Effector memory CD8-positive, alpha-beta T cell (primary cell): ENCODE data around the gene DNAAF9.
"Not testable (repeated sequence)": the region's sequence is repeated elsewhere in the genome, so short reads cannot be mapped to it uniquely, and the experiment has no call there.

Experiments used
- ATAC-seq: fragments of 150-1000 bp; cut with Tn5 transposase; replicated peaks from 2 replicates; pipeline ENCODE4 v1.10.0; 2021; ENCODE audit warnings: mild to moderate bottlenecking, moderate library complexity
- DNase-seq, 3 experiments: peaks; one replicate each; pipeline ENCODE4 v3.0.0; 2021
- H3K27ac Mint-ChIP-seq, 2 donors: one replicate each; pipeline ENCODE4 v1.8.0; 2022; ENCODE audit warnings: mild to moderate bottlenecking in 2 of 2, mixed read lengths in 2 of 2, moderate library complexity in 2 of 2
- H3K27me3 Mint-ChIP-seq, 2 donors: one replicate each; pipeline ENCODE4 v1.8.0; 2022; ENCODE audit warnings: mixed read lengths in 2 of 2
- H3K36me3 Mint-ChIP-seq: one replicate; pipeline ENCODE4 v1.8.0; 2022; ENCODE audit warnings: mild to moderate bottlenecking, moderate library complexity, mixed read lengths; ENCODE audit not compliant: insufficient read depth
- H3K4me1 Mint-ChIP-seq, 2 donors: one replicate each; pipeline ENCODE4 v1.8.0; 2022; ENCODE audit warnings: low read depth in 2 of 2, mixed read lengths in 2 of 2
- H3K4me3 Mint-ChIP-seq, 2 donors: one replicate each; pipeline ENCODE4 v1.8.0; 2022; ENCODE audit warnings: mild to moderate bottlenecking in 2 of 2, mixed read lengths in 2 of 2, moderate library complexity in 2 of 2
- H3K9me3 Mint-ChIP-seq, 2 donors: one replicate each; pipeline ENCODE4 v1.8.0; 2022; ENCODE audit warnings: mixed read lengths in 2 of 2

The DNAAF9 gene

GRCh38 chr20:3430376-3431069, 23.1 kb upstream of the DNAAF9 start:
- Mint-ChIP-seq H3K4me3 (no peak overlapping the region), H3K27me3 (no peaks in the 10 kb centered on the region), H3K9me3 (no peaks in the 10 kb centered on the region), H3K27ac (no peak overlapping the region), H3K36me3 (no peaks in the 10 kb centered on the region), H3K4me1 (no peaks in the 10 kb centered on the region)
- no peak for DNase-seq
- no peak for ATAC-seq

- not testable (repeated sequence) for DNase-seq, H3K4me3 Mint-ChIP-seq
Measured at GRCh38 chr20:3426766-3427165, 19.3 kb upstream of the DNAAF9 start.

GRCh38 chr20:3423126-3423525, 15.7 kb upstream of the DNAAF9 start:
- Mint-ChIP-seq H3K4me3 (no peak overlapping the region), H3K27me3 (peaks cover 0 to 8% of the 10 kb centered on the region in 2 donors), H3K27ac (no peak overlapping the region), H3K4me1 (peaks cover 6 to 8% of the 10 kb centered on the region in 2 donors), H3K9me3 (no peaks in the 10 kb centered on the region), H3K36me3 (no peaks in the 10 kb centered on the region)
- ATAC-seq (no peak), DNase-seq (no peak)

More at GRCh38 chr20:3426766-3427165, 19.3 kb upstream of the DNAAF9 start:
- H3K9me3 Mint-ChIP-seq, H3K27ac Mint-ChIP-seq, ATAC-seq, H3K27me3 Mint-ChIP-seq, H3K36me3 Mint-ChIP-seq, H3K4me1 Mint-ChIP-seq: not testable (repeated sequence)

- Mint-ChIP-seq H3K4me1 (peaks cover 6 to 8% of the 10 kb centered on the region in 2 donors), H3K9me3 (no peaks in the 10 kb centered on the region), H3K4me3 (no peak overlapping the region), H3K27me3 (peaks cover 0 to 8% of the 10 kb centered on the region in 2 donors), H3K36me3 (no peaks in the 10 kb centered on the region), H3K27ac (no peak overlapping the region)
- no peak for ATAC-seq
- DNase-seq: no peak
Measured at GRCh38 chr20:3421985-3422384, 14.5 kb upstream of the DNAAF9 start.

- DNase-seq (peak; percentile 8 to 33 (median 21)), ATAC-seq (peak; percentile 98)
- Mint-ChIP-seq H3K27me3 (peaks cover 0 to 8% of the 10 kb centered on the region in 2 donors), H3K4me3 (peak overlapping the region; percentile 9 to 26), H3K9me3 (no peaks in the 10 kb centered on the region), H3K36me3 (no peaks in the 10 kb centered on the region), H3K4me1 (peaks cover 6 to 8% of the 10 kb centered on the region in 2 donors), H3K27ac (peak overlapping the region; percentile 13 to 75)
Measured at GRCh38 chr20:3420211-3420707, 12.8 kb upstream of the DNAAF9 start.

GRCh38 chr20:3418161-3418560, 10.7 kb upstream of the DNAAF9 start:
- ATAC-seq, DNase-seq, H3K4me3 Mint-ChIP-seq, H3K9me3 Mint-ChIP-seq, H3K36me3 Mint-ChIP-seq, H3K4me1 Mint-ChIP-seq, H3K27ac Mint-ChIP-seq: not testable (repeated sequence)
- peaks cover 0 to 18% of the 10 kb centered on the region in 2 donors for H3K27me3 Mint-ChIP-seq

GRCh38 chr20:3414122-3414521, 6.7 kb upstream of the DNAAF9 start:
- no peaks in the 10 kb centered on the region for H3K9me3 Mint-ChIP-seq
- H3K27ac Mint-ChIP-seq: no peak overlapping the region
- no peaks in the 10 kb centered on the region for H3K36me3 Mint-ChIP-seq

GRCh38 chr20:3413393-3413889, 6.0 kb upstream of the DNAAF9 start:
- Mint-ChIP-seq H3K27ac (no peak overlapping the region), H3K9me3 (no peaks in the 10 kb centered on the region), H3K36me3 (no peaks in the 10 kb centered on the region), H3K27me3 (peaks cover 0 to 10% of the 10 kb centered on the region in 2 donors), H3K4me1 (peaks cover 6 to 7% of the 10 kb centered on the region in 2 donors), H3K4me3 (no peak overlapping the region)
- ATAC-seq (no peak), DNase-seq (no peak)

More at GRCh38 chr20:3414122-3414521, 6.7 kb upstream of the DNAAF9 start:
- DNase-seq: no peak
- H3K4me1 Mint-ChIP-seq: peaks cover 0 to under 1% of the 10 kb centered on the region in 2 donors
- H3K27me3 Mint-ChIP-seq: peaks cover 0 to 10% of the 10 kb centered on the region in 2 donors
- ATAC-seq: no peak
- H3K4me3 Mint-ChIP-seq: no peak overlapping the region

- H3K27me3 Mint-ChIP-seq: peaks cover 0 to 10% of the 10 kb centered on the region in 2 donors
- no peaks in the 10 kb centered on the region for H3K9me3 Mint-ChIP-seq
- peaks cover 11 to 12% of the 10 kb centered on the region in 2 donors for H3K4me1 Mint-ChIP-seq
- H3K4me3 Mint-ChIP-seq: no peak overlapping the region
- DNase-seq (no peak), ATAC-seq (no peak)
- no peak overlapping the region for H3K27ac Mint-ChIP-seq
- H3K36me3 Mint-ChIP-seq: no peaks in the 10 kb centered on the region
Measured at GRCh38 chr20:3412600-3413392, 5.3 kb upstream of the DNAAF9 start.

- Mint-ChIP-seq H3K27ac (no peak overlapping the region), H3K4me3 (no peak overlapping the region), H3K9me3 (no peaks in the 10 kb centered on the region), H3K27me3 (peaks cover 0 to 10% of the 10 kb centered on the region in 2 donors), H3K4me1 (peaks cover 21 to 23% of the 10 kb centered on the region in 2 donors), H3K36me3 (peaks cover 6% of the 10 kb centered on the region)
- DNase-seq: no peak
- ATAC-seq: no peak
Measured at GRCh38 chr20:3410464-3410863, 3.0 kb upstream of the DNAAF9 start.

GRCh38 chr20:3409417-3409816, 1.9 kb upstream of the DNAAF9 start:
- H3K36me3 Mint-ChIP-seq: peaks cover 6% of the 10 kb centered on the region
- H3K4me3 Mint-ChIP-seq: peak overlapping the region; percentile 98 to 99
- DNase-seq (no peak), ATAC-seq (no peak)
- no peaks in the 10 kb centered on the region for H3K9me3 Mint-ChIP-seq
- H3K27me3 Mint-ChIP-seq: peaks cover 0 to 3% of the 10 kb centered on the region in 2 donors
- H3K27ac Mint-ChIP-seq: peak overlapping the region in 1 of 2 donors; percentile 87
- H3K4me1 Mint-ChIP-seq: peaks cover 24 to 30% of the 10 kb centered on the region in 2 donors

GRCh38 chr20:3407771-3408637, 535 bp upstream of the DNAAF9 start:
- peak overlapping the region; percentile 98 to 99 for H3K4me3 Mint-ChIP-seq
- DNase-seq (peak; percentile 35 to 67 (median 51)), ATAC-seq (peak; percentile 67)
- H3K27ac Mint-ChIP-seq: peak overlapping the region; percentile 87 to 96
- H3K9me3 Mint-ChIP-seq: no peaks in the 10 kb centered on the region
- H3K36me3 Mint-ChIP-seq: peaks cover 6% of the 10 kb centered on the region
- H3K27me3 Mint-ChIP-seq: no peaks in the 10 kb centered on the region
- H3K4me1 Mint-ChIP-seq: peaks cover 25 to 36% of the 10 kb centered on the region in 2 donors
